SH-SY5Y (cell line): ENCODE results near the gene ADAMTS2.

Source experiments
- GATA2 ChIP-seq: IDR thresholded peaks from 2 replicates; pipeline ENCODE4 v1.6.1; 2011; ENCODE audit warnings: mild to moderate bottlenecking, low read depth, low read length
- GATA3 ChIP-seq: IDR thresholded peaks from 2 replicates; pipeline ENCODE4 v1.6.1; 2011; ENCODE audit warnings: low read depth, mild to moderate bottlenecking, low read length, moderate library complexity

DNA sequence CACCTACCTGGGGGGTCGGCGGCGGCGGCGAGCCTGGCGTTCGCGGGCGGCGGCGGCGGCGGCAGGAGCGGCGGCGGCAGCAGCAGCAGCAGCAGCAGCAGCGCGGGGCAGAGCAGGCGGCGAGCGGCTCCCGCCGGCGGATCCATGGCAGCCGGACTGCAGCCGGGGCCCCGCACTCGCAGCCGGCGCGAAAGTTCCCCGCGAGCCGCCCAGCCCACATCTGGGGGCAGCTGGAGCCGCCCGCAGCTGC, 153 bp downstream of the ADAMTS2 start:
- TF ChIP-seq GATA2 (no peak), GATA3 (no peak)
